HUDEP-2 (cell line): ENCODE measurements around the gene TMEM218.

Experiments
- DNase-seq, 76 experiments: peaks; one replicate each; lab custom pipeline; 2025; ENCODE audit not compliant: unreplicated experiment in 76 of 76; lab: John Stamatoyannopoulos, UW

Gene TMEM218

GRCh38 chr11:125111343-125112207 is at the start of gene TMEM218:
Gene TMEM218, minus strand, starts transcription at chr11:125111626. Its CDS starts 9,385 bp downstream, at chr11:125102241.
- DNase-seq: peak; percentile 47 to 99 (median 96)

GRCh38 chr11:125157953-125158680 is 46.7 kb upstream of the TMEM218 start:
- DNase-seq: no peak

- no peak for DNase-seq
Observed at GRCh38 chr11:125157118-125157733, 45.8 kb upstream of the TMEM218 start.

- no peak for DNase-seq
Observed at GRCh38 chr11:125156346-125157117, 45.1 kb upstream of the TMEM218 start.

- DNase-seq: no peak
Observed at GRCh38 chr11:125155767-125156166, 44.3 kb upstream of the TMEM218 start.

GRCh38 chr11:125155100-125155444 is 43.6 kb upstream of the TMEM218 start:
- no peak for DNase-seq

GRCh38 chr11:125154378-125155099 is 43.1 kb upstream of the TMEM218 start:
- DNase-seq: no peak

- no peak for DNase-seq
Observed at GRCh38 chr11:125153837-125154236, 42.4 kb upstream of the TMEM218 start.

- DNase-seq: no peak
Observed at GRCh38 chr11:125148743-125149142, 37.3 kb upstream of the TMEM218 start.

- no peak for DNase-seq
Observed at GRCh38 chr11:125148011-125148410, 36.6 kb upstream of the TMEM218 start.

- no peak for DNase-seq
Observed at GRCh38 chr11:125147280-125147679, 35.9 kb upstream of the TMEM218 start.

- DNase-seq: no peak
Observed at GRCh38 chr11:125146232-125146631, 34.8 kb upstream of the TMEM218 start.

GRCh38 chr11:125141686-125142535 is 30.5 kb upstream of the TMEM218 start:
- peak in 26 of 76 experiments; percentile 1 to 35 (median 12) for DNase-seq

- DNase-seq: no peak
Observed at GRCh38 chr11:125141178-125141577, 29.8 kb upstream of the TMEM218 start.

GRCh38 chr11:125140233-125140632 is 28.8 kb upstream of the TMEM218 start:
- DNase-seq: no peak

- no peak for DNase-seq
Observed at GRCh38 chr11:125139778-125140177, 28.4 kb upstream of the TMEM218 start.

GRCh38 chr11:125138966-125139365 is 27.5 kb upstream of the TMEM218 start:
- DNase-seq: no peak

- no peak for DNase-seq
Observed at GRCh38 chr11:125136001-125136400, 24.6 kb upstream of the TMEM218 start.

- DNase-seq: no peak
Observed at GRCh38 chr11:125132596-125132995, 21.2 kb upstream of the TMEM218 start.
